ENCODE data around the gene MAP3K4. TPM values are rescaled to one million over a fixed set of nuclear protein-coding genes. Genes with fewer than 3 reads are reported as not detected.

Gene MAP3K4
- total RNA-seq, 1 experiment from 2014 or later = 27.9 TPM

DNA sequence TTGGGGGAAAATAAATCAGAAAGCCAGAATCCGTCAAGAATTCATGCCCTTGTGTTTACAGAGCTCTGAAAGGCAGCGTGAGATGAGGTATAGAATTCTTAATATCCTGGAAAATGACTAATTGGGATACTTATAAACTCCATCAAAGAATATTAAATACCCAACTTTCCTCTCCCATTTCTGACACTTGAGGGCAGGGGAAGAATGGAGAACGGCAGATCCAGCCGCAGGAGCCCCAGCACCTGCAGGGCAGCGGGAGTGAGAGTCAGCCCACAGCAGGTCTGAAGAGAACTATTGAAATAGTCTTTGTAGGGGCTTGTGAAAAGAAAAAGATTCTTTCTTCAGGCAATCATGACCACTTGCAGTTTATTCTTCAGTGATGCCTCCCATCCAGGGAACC is 175.1 kb downstream of the MAP3K4 start:
- no peak for DNase-seq
- no peaks in the 10 kb centered on the region for H4K20me1 ChIP-seq (ENCODE audit: low read length)

More for the DNA sequence above, 175.1 kb downstream of the MAP3K4 start:
- Histone ChIP-seq H3K79me2 (ENCODE audit: low read length) (no peaks in the 10 kb centered on the region), H3K27ac (ENCODE audit: low read length) (no peak overlapping the region), H3F3A (ENCODE audit: low read length, unreplicated experiment) (no peaks in the 10 kb centered on the region), H3K36me3 (ENCODE audit: low read depth, low read length) (no peaks in the 10 kb centered on the region), H3K4me1 (ENCODE audit: insufficient read depth, low read length) (peaks cover 15% of the 10 kb centered on the region), H3K27me3 (ENCODE audit: low read length) (no peaks in the 10 kb centered on the region), H3K9me2 (replicated peaks; ENCODE audit: low read length) (no peaks in the 10 kb centered on the region), H2AFZ (ENCODE audit: low read length) (no peak overlapping the region), H3K9me3 (ENCODE audit: low read length) (no peaks in the 10 kb centered on the region), H3K4me2 (ENCODE audit: low read length) (no peak overlapping the region), H3K4me3 (ENCODE audit: low read length) (no peak overlapping the region), H3K9ac (ENCODE audit: low read length) (no peak overlapping the region)
- intact Hi-C loops (cut with micrococcal nuclease) = loop anchor here (5.0 kb wide), 1 partner anchor 106 kb away; the partner anchor contains the start of gene AGPAT4
- no peak for ATAC-seq
- ChIA-PET CTCF (no interaction called here), POLR2A (ENCODE audit: unreplicated experiment) (no interaction called here)
- no TSS peak for BruUV-seq (replicated peaks)
- no peak for TF ChIP-seq EZH2phosphoT487 (IDR thresholded peaks at IDR 0.05; ENCODE audit: borderline replicate concordance, low read length)
- TF ChIP-seq, protein P1, sequence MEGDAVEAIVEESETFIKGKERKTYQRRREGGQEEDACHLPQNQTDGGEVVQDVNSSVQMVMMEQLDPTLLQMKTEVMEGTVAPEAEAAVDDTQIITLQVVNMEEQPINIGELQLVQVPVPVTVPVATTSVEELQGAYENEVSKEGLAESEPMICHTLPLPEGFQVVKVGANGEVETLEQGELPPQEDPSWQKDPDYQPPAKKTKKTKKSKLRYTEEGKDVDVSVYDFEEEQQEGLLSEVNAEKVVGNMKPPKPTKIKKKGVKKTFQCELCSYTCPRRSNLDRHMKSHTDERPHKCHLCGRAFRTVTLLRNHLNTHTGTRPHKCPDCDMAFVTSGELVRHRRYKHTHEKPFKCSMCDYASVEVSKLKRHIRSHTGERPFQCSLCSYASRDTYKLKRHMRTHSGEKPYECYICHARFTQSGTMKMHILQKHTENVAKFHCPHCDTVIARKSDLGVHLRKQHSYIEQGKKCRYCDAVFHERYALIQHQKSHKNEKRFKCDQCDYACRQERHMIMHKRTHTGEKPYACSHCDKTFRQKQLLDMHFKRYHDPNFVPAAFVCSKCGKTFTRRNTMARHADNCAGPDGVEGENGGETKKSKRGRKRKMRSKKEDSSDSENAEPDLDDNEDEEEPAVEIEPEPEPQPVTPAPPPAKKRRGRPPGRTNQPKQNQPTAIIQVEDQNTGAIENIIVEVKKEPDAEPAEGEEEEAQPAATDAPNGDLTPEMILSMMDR (conservative IDR thresholded peaks at IDR 0.05; ENCODE audit: low read depth, low read length) = no peak
- no peak for TF ChIP-seq EZH2 (IDR thresholded peaks at IDR 0.05; ENCODE audit: low read length, unreplicated experiment)
